Measurements from ENCODE around the gene MTMR6. TPM values are rescaled to one million over a fixed set of nuclear protein-coding genes. Genes with fewer than 3 reads are reported as not detected.
"Not testable (repeated sequence)": the region's sequence is repeated elsewhere in the genome, so short reads cannot be mapped to it uniquely, and the experiment has no call there.

MTMR6 gene
- total RNA-seq, 2 donors from 2014 or later = 11.0 to 16.3 TPM

DNA sequence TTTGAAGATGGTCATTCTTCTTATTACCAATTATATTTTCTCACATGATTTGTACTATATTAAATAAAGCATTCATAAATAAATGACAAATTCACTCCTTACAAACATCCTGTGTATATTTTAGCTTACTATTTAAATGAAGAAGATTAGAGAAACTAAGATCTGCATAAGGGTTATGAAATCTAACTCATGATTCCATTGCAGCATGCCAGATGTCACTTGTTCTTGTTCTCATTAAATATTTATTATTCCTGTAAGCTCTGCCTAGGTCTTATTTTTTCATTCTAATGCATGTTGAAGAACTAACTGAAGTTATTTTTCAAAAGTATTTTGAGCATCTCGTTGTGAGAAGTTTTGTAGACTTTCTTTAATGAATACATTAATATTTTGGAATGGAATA, 32.5 kb upstream of the MTMR6 start:
- no peaks in the 10 kb centered on the region for H3K27me3 ChIP-seq
- H3K27ac ChIP-seq = no peak overlapping the region
- H3K9ac ChIP-seq (ENCODE audit: low read depth in 2 of 2, low read length in 2 of 2) = no peak overlapping the region
- no peaks in the 10 kb centered on the region for H3K9me3 ChIP-seq
- TF ChIP-seq, protein P1, sequence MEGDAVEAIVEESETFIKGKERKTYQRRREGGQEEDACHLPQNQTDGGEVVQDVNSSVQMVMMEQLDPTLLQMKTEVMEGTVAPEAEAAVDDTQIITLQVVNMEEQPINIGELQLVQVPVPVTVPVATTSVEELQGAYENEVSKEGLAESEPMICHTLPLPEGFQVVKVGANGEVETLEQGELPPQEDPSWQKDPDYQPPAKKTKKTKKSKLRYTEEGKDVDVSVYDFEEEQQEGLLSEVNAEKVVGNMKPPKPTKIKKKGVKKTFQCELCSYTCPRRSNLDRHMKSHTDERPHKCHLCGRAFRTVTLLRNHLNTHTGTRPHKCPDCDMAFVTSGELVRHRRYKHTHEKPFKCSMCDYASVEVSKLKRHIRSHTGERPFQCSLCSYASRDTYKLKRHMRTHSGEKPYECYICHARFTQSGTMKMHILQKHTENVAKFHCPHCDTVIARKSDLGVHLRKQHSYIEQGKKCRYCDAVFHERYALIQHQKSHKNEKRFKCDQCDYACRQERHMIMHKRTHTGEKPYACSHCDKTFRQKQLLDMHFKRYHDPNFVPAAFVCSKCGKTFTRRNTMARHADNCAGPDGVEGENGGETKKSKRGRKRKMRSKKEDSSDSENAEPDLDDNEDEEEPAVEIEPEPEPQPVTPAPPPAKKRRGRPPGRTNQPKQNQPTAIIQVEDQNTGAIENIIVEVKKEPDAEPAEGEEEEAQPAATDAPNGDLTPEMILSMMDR (IDR thresholded peaks at IDR 0.05) = no peak
- intact Hi-C loops (cut with DNase I) = no loop called here
- DNase-seq = no peak
- no peak overlapping the region for H3K4me3 ChIP-seq
- H3K36me3 ChIP-seq = peaks cover under 1% of the 10 kb centered on the region
- H3K4me1 ChIP-seq = no peaks in the 10 kb centered on the region

DNA sequence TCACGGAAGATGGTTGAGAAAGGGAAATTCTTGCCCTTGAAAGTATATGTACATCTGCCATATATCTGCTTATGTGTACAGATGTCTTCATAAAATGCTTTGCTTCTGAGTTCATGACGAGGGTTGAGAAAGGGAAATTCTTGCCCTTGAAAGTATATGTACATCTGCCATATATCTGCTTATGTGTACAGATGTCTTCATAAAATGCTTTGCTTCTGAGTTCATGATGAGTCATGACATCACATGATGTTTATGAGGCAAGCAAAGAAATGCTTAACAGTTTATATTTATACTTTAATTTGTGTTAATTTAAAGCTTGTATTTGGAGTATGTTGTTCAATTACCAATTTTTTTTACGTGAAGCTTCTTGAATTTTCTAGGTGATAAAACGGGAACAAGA, 31.7 kb upstream of the MTMR6 start:
- H3K27me3 ChIP-seq; H3K9me3 ChIP-seq; H3K4me3 ChIP-seq; intact Hi-C loops (cut with DNase I); H3K9ac ChIP-seq (ENCODE audit: low read depth in 2 of 2, low read length in 2 of 2); H3K36me3 ChIP-seq; H3K27ac ChIP-seq; DNase-seq; H3K4me1 ChIP-seq: not testable (repeated sequence)

DNA sequence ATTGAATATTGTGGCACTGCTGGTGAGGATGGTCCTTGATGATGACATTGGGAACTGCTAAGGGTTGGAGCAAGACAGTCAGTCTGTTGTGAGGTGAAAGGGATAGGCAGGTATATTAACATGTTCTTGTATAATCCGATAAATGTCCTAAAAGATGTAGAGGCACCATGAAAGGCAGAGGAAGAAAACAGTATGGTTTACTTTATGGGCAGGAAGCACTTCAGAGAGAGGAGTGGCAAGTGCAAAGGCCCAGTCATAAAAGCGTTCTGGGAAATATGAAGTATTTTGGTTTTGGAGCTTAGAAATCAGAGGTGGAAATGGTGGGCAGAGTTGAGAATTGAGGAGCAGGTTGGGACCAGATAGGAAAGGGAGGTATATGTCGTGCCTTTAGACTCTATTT, 23.6 kb upstream of the MTMR6 start:
- intact Hi-C loops (cut with DNase I) = no loop called here
- DNase-seq = no peak
- peaks cover 7% of the 10 kb centered on the region for H3K36me3 ChIP-seq
- TF ChIP-seq, protein P1 (IDR thresholded peaks at IDR 0.05) = no peak
- H3K4me1 ChIP-seq = no peaks in the 10 kb centered on the region
- H3K4me3 ChIP-seq = no peak overlapping the region
- H3K9ac ChIP-seq (ENCODE audit: low read depth in 2 of 2, low read length in 2 of 2) = no peak overlapping the region
- no peak overlapping the region for H3K27ac ChIP-seq
- H3K27me3 ChIP-seq = no peaks in the 10 kb centered on the region
- no peaks in the 10 kb centered on the region for H3K9me3 ChIP-seq

DNA sequence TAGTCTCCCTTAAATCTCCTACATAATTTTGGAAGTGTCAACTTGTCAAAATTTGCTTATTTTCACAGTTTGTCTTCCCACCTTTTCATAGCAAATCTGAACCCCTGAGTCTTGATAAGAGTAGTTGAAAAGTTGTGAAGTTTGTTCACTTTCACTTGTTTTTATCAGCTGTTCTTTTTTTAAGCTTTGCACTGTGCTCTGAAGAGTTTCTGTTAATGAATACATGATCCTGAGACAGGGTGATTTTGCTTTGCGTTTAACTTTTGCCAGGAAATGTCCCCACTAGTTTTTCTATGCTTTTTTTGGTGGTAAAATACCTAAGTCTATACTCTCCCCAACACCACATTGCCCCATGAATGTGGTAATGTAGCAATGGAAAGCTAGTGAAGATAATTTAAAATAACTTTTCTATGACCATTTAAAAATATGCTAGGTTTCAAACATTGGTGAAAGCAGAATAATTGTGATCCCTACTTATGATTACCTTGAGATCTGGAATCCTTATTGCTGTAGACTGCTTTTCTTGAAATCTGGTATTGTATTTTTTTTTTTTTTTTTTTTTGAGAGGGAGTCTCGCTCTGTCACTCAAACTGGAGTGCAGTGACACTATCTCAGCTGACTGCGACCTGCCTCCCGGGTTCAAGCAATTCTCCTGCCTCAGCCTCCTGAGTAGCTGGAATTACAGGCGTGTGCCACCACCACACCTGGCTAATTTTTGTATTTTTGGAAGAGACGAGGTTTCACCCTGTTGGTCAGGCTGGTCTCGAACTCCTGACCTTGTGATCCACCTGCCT, 19.6 kb upstream of the MTMR6 start:
- no peak for DNase-seq
- TF ChIP-seq, protein P1 (IDR thresholded peaks at IDR 0.05) = no peak

DNA sequence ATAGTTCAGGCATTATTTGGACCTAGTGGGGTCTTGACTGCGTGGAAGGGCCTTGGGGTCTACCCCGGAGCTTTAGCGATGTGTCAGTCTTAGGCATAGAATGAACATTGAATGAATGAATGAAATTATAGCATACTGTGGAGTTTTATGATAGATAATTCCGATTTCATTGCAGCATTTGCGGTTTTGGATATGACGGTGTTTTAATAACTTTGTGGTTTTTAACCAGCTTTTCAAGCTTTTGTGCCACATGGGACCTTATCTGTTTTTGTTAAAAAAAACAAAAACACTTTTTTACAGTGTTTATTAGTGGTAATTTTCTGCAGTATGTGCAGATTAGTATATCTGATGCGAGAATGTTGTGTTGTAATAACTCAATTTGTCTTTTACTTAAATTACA, 14.8 kb upstream of the MTMR6 start:
- DNase-seq = no peak
- Histone ChIP-seq H3K36me3 (no peaks in the 10 kb centered on the region), H3K27me3 (no peaks in the 10 kb centered on the region), H3K9ac (ENCODE audit: low read depth in 2 of 2, low read length in 2 of 2) (peak overlapping the region; percentile 76 to 87), H3K9me3 (no peaks in the 10 kb centered on the region), H3K27ac (peak overlapping the region; percentile 78), H3K4me3 (peak overlapping the region; percentile 62), H3K4me1 (no peaks in the 10 kb centered on the region)
- TF ChIP-seq, protein P1 (IDR thresholded peaks at IDR 0.05) = no peak
- intact Hi-C loops (cut with DNase I) = no loop called here

More for the DNA sequence above, 19.6 kb upstream of the MTMR6 start:
- H3K9me3 ChIP-seq = no peaks in the 10 kb centered on the region
- H3K27ac ChIP-seq = no peak overlapping the region
- H3K9ac ChIP-seq (ENCODE audit: low read depth in 2 of 2, low read length in 2 of 2) = no peak overlapping the region
- no peaks in the 10 kb centered on the region for H3K36me3 ChIP-seq
- no peaks in the 10 kb centered on the region for H3K27me3 ChIP-seq
- H3K4me3 ChIP-seq = no peak overlapping the region
- no peaks in the 10 kb centered on the region for H3K4me1 ChIP-seq
- intact Hi-C loops (cut with DNase I) = no loop called here
